Airway epithelial cell (primary cell): ENCODE results near the gene CDH16. TPM values are rescaled to one million over a fixed set of nuclear protein-coding genes. Genes with fewer than 3 reads are reported as not detected.

Experiments used
- total RNA-seq: library from RNA; depleted of rRNA; stranded (reverse); fragments of >200 nt; gene quantifications from 2 replicates; pipeline ENCODE4 v1.2.3, GENCODE V29; 2015

The CDH16 gene
- 1.6 and 3.0 TPM in 2 replicates for total RNA-seq

DNA sequence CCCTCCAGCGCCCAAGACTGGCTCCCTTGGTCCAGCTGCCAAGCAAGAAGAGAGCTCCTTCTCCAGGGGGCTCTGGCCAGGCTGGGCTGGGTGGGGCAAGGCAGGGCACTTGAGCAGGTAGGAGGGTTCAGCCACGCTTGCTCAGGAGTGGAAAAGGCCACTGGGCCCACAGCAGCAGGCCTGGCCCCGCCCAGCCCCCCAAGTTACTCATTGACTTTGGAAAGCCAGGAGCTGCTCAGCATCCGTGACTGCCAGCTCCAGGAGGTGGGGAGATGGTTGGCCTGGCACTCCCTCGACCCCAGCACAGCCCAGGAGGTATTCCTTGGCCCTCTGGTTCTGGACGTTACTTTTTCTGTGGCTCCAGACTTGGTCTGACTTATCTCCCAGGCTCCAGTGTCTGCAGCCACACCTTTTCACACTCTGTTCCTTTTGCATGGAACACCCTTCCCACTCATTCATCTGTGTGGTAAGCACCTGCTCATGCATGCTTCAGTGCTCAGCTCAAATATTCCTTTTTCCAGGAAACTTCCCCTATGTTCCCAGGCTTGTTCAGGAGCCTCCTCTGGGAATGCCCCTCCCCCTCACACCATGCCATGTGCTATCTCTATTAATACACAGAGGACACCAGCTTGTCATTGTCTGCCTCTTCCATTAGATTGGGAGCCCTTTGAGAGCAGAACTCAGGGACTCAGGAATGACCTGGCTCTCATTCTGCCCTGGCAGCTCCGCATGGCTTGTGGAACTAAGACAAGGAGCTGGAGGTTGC, at the start of gene CDH16:
TSS of gene CDH16 (minus strand) at position 83 of the 766 bp plus-strand sequence. CDS start 820 bp downstream, outside the sequence.

GRCh38 chr16:66961065-66961744, 42.5 kb upstream of the CDH16 start, which contains the start of gene CES3:
Gene CES3 (plus strand): TSS chr16:66961266. CDS start chr16:66961308, 42 bp downstream.

DNA sequence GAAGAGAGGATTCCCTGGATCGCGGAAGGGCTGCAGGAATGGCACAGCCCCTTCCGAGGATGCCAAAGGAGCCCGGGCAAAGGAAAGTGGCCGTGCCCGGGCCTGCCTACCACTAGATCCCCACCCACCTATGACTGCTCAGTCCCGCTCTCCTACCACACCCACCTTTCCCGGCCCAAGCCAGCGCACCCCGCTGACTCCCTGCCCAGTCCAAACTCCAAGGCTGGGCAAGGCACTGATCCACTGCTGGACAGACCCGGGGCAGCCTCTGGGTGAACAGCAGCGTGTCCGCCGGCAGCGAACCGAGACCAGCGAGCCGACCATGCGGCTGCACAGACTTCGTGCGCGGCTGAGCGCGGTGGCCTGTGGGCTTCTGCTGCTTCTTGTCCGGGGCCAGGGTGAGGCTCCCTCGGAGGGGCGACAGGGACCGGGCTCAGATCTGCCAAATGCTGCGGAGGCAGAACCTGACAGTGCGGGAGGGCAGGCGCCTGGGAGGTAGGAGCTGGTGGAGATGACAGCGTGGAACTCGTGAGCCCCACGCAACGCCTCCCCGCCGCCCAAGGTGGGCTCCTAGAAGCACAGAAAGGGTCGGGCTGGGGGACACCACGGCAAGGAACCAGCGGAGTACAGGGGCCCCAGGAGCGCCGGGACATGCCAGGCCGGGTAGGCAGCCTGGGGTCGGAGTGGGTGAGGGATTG, 16.8 kb upstream of the CDH16 start, which contains the start of gene CES2:
TSS of gene CES2 (plus strand) at position 203 of the 698 bp plus-strand sequence. CDS start at position 323, 120 bp downstream.

GRCh38 chr16:66934138-66934838, 15.6 kb upstream of the CDH16 start, which contains the start of gene CIAO2B:
Gene CIAO2B (minus strand): TSS chr16:66934402. CDS start chr16:66934364, 38 bp downstream.

DNA sequence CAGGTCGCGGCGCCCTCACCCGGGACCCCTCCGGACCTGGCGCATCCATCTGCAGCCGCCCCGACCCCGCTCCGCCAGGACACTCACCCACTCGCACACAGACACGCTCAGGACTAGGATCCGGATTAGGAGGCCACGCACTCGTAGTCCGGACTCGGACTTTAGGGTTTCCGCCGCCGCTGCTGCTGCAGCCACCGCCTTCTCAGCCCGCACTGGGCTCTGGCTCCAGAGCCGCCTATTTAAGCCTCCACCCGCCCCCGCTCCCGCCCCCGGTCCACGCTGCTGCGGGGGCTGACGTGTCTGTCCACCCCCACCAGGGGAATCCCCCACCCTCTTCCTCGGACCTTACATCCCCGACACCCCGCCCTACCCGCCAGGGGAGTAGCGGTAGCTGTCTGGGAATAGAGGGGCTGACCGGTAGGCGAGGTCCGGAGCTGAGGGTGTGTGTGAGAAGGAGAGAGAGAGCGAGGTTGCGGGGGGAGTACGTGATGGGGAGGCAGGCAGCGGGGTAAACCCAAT, 6.7 kb upstream of the CDH16 start, which contains the start of gene RRAD:
TSS of gene RRAD (minus strand) at position 214 of the 519 bp plus-strand sequence. CDS start 356 bp downstream, outside the sequence.

DNA sequence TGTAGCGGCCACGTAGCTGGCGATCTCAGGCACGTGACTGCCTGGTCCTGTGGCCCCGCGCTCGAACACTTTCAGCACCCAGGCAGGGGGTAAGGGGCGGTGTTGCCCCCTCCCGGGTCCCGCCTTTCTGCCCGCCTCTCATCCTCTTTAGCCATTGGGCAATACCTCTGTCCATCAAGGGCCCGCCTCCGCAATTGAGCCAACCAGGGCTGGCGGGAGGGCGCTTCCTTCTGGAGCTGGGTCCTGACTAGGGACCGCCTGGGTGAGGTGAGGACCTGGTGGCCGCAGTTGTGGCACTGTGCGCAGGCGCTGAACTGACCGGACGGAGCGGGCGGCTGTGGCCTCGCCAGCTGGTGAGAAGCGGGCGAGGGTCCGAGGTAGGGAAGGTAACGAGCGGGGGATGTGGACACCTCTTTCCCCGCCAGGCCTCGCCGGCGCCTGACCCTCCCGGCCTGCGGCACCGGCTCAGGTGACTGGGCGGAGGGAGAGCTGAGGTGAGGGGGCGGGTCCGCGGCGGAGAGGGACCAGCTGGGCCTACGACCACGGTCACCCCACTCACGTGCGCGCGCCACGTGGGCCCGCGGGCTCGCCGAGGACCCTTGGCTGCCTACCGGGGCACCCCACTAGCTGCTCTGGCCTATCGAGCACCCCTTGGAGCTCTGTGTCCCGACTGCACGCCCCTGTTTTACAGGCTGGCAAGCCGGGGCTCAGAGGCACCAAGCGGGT, 38.2 kb downstream of the CDH16 start, which contains the start of gene PDP2:
TSS of gene PDP2 (plus strand) at position 228 of the 726 bp plus-strand sequence. CDS start 3,770 bp downstream, outside the sequence.

Other genes with a start within 250 kb of the CDH16 start
- 13.7 and 22.3 TPM in 2 replicates for gene CMTM4, start 222.1 kb downstream of the CDH16 start, total RNA-seq
- gene DYNC1LI2, start 167.3 kb downstream of the CDH16 start, total RNA-seq, result 42.8 and 56.0 TPM in 2 replicates
- 0.07 and 0.46 TPM in 2 replicates for gene TERB1, start 117.3 kb downstream of the CDH16 start, total RNA-seq
- 72.0 and 93.3 TPM in 2 replicates for gene NAE1, start 87.9 kb downstream of the CDH16 start, total RNA-seq
- gene CA7, start 74.5 kb downstream of the CDH16 start, total RNA-seq, result not detected in 2 replicates
- gene PDP2, start 38.4 kb downstream of the CDH16 start, total RNA-seq, result 4.9 and 26.9 TPM in 2 replicates
- gene RRAD, start 6.7 kb upstream of the CDH16 start, total RNA-seq, result 73.8 and 96.6 TPM in 2 replicates
- 106 and 141 TPM in 2 replicates for gene CIAO2B, start 15.5 kb upstream of the CDH16 start, total RNA-seq
- gene CES2, start 16.6 kb upstream of the CDH16 start, total RNA-seq, result 74.0 and 93.4 TPM in 2 replicates
- 0.99 and 1.5 TPM in 2 replicates for gene CES3, start 42.4 kb upstream of the CDH16 start, total RNA-seq
- 0.65 and 2.5 TPM in 2 replicates for gene CES4A, start 69.7 kb upstream of the CDH16 start, total RNA-seq
- 57.7 and 92.9 TPM in 2 replicates for gene CBFB, start 110.3 kb upstream of the CDH16 start, total RNA-seq
- gene PHAF1, start 191.1 kb upstream of the CDH16 start, total RNA-seq, result 12.4 and 14.7 TPM in 2 replicates
- 9.7 and 11.4 TPM in 2 replicates for gene B3GNT9, start 232.1 kb upstream of the CDH16 start, total RNA-seq
- 31.9 and 47.2 TPM in 2 replicates for gene TRADD, start 241.0 kb upstream of the CDH16 start, total RNA-seq
- gene FBXL8, start 241.1 kb upstream of the CDH16 start, total RNA-seq, result 10.5 and 11.4 TPM in 2 replicates
- 2.5 TPM in 1 of 2 replicates, not detected in the other for gene HSF4, start 245.9 kb upstream of the CDH16 start, total RNA-seq